Osteoblast (primary cell): Measurements from ENCODE around the gene ECHDC1. TPM values are rescaled to one million over a fixed set of nuclear protein-coding genes. Genes with fewer than 3 reads are reported as not detected.

Source experiments
- DNase-seq: peaks from one replicate; pipeline ENCODE4 v3.0.0; 2011; ENCODE audit warnings: low spot score, mixed read lengths; ENCODE audit not compliant: insufficient read length; ENCODE audit errors: missing footprints
- H2AFZ ChIP-seq: 2 replicates; pipeline ENCODE4 v1.6.0; 2011; ENCODE audit warnings: mild to moderate bottlenecking, low read length
- H3K27ac ChIP-seq: 2 replicates; pipeline ENCODE4 v1.5.1; 2011; ENCODE audit warnings: mild to moderate bottlenecking, low read depth, low read length, moderate library complexity
- H3K27me3 ChIP-seq: 2 replicates; pipeline ENCODE4 v1.6.0; 2012; ENCODE audit warnings: mild to moderate bottlenecking, control low read depth, inconsistent platforms, low read length, moderate library complexity; ENCODE audit not compliant: insufficient read depth
- H3K36me3 ChIP-seq: 2 replicates; pipeline ENCODE4 v1.5.1; 2011; ENCODE audit warnings: mild to moderate bottlenecking, low read length, control low read depth, moderate library complexity; ENCODE audit not compliant: insufficient read depth
- H3K4me1 ChIP-seq: 2 replicates; pipeline ENCODE4 v1.5.1; 2011; ENCODE audit warnings: mild to moderate bottlenecking, low read length, control low read depth, moderate library complexity; ENCODE audit not compliant: insufficient read depth
- H3K4me2 ChIP-seq: 2 replicates; pipeline ENCODE4 v1.6.0; 2011; ENCODE audit warnings: mild to moderate bottlenecking, low read length; ENCODE audit not compliant: insufficient read depth
- H3K4me3 ChIP-seq: fragments of 200-600 bp; sonication (generic); 3 replicates; pipeline ENCODE4 v1.5.1; 2012; ENCODE audit warnings: mild to moderate bottlenecking, low read length, inconsistent platforms; ENCODE audit not compliant: insufficient read depth
- H3K79me2 ChIP-seq: 2 replicates; pipeline ENCODE4 v1.6.0; 2012; ENCODE audit warnings: mild to moderate bottlenecking, low read length, control low read depth, inconsistent platforms; ENCODE audit not compliant: insufficient read depth
- H3K9me3 ChIP-seq: 2 replicates; pipeline ENCODE4 v1.5.1; 2011; ENCODE audit warnings: low read depth, low read length, control low read depth
- H4K20me1 ChIP-seq: 2 replicates; pipeline ENCODE4 v1.6.0; 2012; ENCODE audit warnings: mild to moderate bottlenecking, low read length, control low read depth; ENCODE audit not compliant: insufficient read depth
- CTCF ChIP-seq: IDR thresholded peaks from 2 replicates; pipeline ENCODE4 v1.5.1; 2011; ENCODE audit warnings: mild to moderate bottlenecking, low read depth, low read length, moderate library complexity; ENCODE audit errors: extremely low read depth
- total RNA-seq: library from RNA; depleted of rRNA; stranded (reverse); fragments of >200 nt; gene quantifications from 2 replicates; pipeline ENCODE4 v1.2.3, GENCODE V29; 2012

ECHDC1 gene
- total RNA-seq, 1 donor: 67.0 TPM

GRCh38 chr6:127328043-127328609 lies 15.3 kb downstream of the ECHDC1 start:
- Histone ChIP-seq H3K9me3 (no peaks in the 10 kb centered on the region), H3K4me1 (peaks cover 16% of the 10 kb centered on the region), H3K4me3 (no peak overlapping the region), H3K79me2 (peaks cover 14% of the 10 kb centered on the region), H4K20me1 (no peaks in the 10 kb centered on the region), H3K27me3 (no peaks in the 10 kb centered on the region), H3K36me3 (peaks cover 19% of the 10 kb centered on the region), H3K27ac (peak overlapping the region; percentile 42), H3K4me2 (no peak overlapping the region), H2AFZ (no peak overlapping the region)
- DNase-seq: no peak
- TF ChIP-seq CTCF: no peak

GRCh38 chr6:127319686-127320085 lies 23.7 kb downstream of the ECHDC1 start:
- no peaks in the 10 kb centered on the region for H3K27me3 ChIP-seq
- no peaks in the 10 kb centered on the region for H3K9me3 ChIP-seq
- H3K4me2 ChIP-seq: no peak overlapping the region
- H3K4me1 ChIP-seq: no peaks in the 10 kb centered on the region
- DNase-seq: no peak
- H3K27ac ChIP-seq: no peak overlapping the region
- peaks cover 14% of the 10 kb centered on the region for H3K36me3 ChIP-seq
- no peak overlapping the region for H2AFZ ChIP-seq
- H4K20me1 ChIP-seq: peaks cover 3% of the 10 kb centered on the region
- peaks cover 2% of the 10 kb centered on the region for H3K79me2 ChIP-seq
- TF ChIP-seq CTCF: no peak
- no peak overlapping the region for H3K4me3 ChIP-seq

- no peaks in the 10 kb centered on the region for H3K4me1 ChIP-seq
- no peak overlapping the region for H3K27ac ChIP-seq
- H3K27me3 ChIP-seq: no peaks in the 10 kb centered on the region
- H3K4me2 ChIP-seq: no peak overlapping the region
- DNase-seq: no peak
- peaks cover 3% of the 10 kb centered on the region for H4K20me1 ChIP-seq
- peaks cover 23% of the 10 kb centered on the region for H3K36me3 ChIP-seq
- no peak for TF ChIP-seq CTCF
- H3K79me2 ChIP-seq: peaks cover 3% of the 10 kb centered on the region
- H3K9me3 ChIP-seq: no peaks in the 10 kb centered on the region
- H3K4me3 ChIP-seq: no peak overlapping the region
- no peak overlapping the region for H2AFZ ChIP-seq
Measured at GRCh38 chr6:127317388-127318128, 25.9 kb downstream of the ECHDC1 start.

- Histone ChIP-seq H3K27ac (no peak overlapping the region), H3K36me3 (no peaks in the 10 kb centered on the region), H3K4me1 (peaks cover 10% of the 10 kb centered on the region), H3K9me3 (no peaks in the 10 kb centered on the region), H3K4me3 (no peak overlapping the region), H2AFZ (no peak overlapping the region), H3K4me2 (no peak overlapping the region), H3K27me3 (no peaks in the 10 kb centered on the region), H3K79me2 (peaks cover 32% of the 10 kb centered on the region), H4K20me1 (peaks cover 3% of the 10 kb centered on the region)
- DNase-seq: no peak
- no peak for TF ChIP-seq CTCF
Measured at GRCh38 chr6:127305741-127306140, 37.7 kb downstream of the ECHDC1 start.
